ENCODE data around the gene CCDC63.
"Not testable (repeated sequence)": the region's sequence is repeated elsewhere in the genome, so short reads cannot be mapped to it uniquely, and the experiment has no call there.

Gene CCDC63

GRCh38 chr12:110844551-110845338, 2.0 kb upstream of the CCDC63 start:
- no peak for DNase-seq

- no peak for DNase-seq
Observed at GRCh38 chr12:110845339-110845682, 1.5 kb upstream of the CCDC63 start.

GRCh38 chr12:110848314-110848923, 1.6 kb downstream of the CCDC63 start:
- no peak for DNase-seq

- DNase-seq = no peak
Observed at GRCh38 chr12:110849221-110849620, 2.4 kb downstream of the CCDC63 start.

- no peak for DNase-seq
Observed at GRCh38 chr12:110849748-110850403, 3.1 kb downstream of the CCDC63 start.

GRCh38 chr12:110850762-110851161, 4.0 kb downstream of the CCDC63 start:
- no peak for DNase-seq

GRCh38 chr12:110853836-110854235, 7.0 kb downstream of the CCDC63 start:
- no peak for DNase-seq

- no peak for DNase-seq
Observed at GRCh38 chr12:110856542-110856941, 9.8 kb downstream of the CCDC63 start.

- no peak for DNase-seq
Observed at GRCh38 chr12:110857528-110857927, 10.7 kb downstream of the CCDC63 start.

GRCh38 chr12:110857954-110858353, 11.2 kb downstream of the CCDC63 start:
- not testable (repeated sequence) for DNase-seq

GRCh38 chr12:110858848-110859247, 12.1 kb downstream of the CCDC63 start:
- DNase-seq = no peak

GRCh38 chr12:110860833-110861296, 14.1 kb downstream of the CCDC63 start:
- no peak for DNase-seq

- DNase-seq = no peak
Observed at GRCh38 chr12:110861729-110862128, 14.9 kb downstream of the CCDC63 start.

GRCh38 chr12:110862329-110862728, 15.5 kb downstream of the CCDC63 start:
- no peak for DNase-seq

GRCh38 chr12:110863161-110863560, 16.4 kb downstream of the CCDC63 start:
- no peak for DNase-seq

GRCh38 chr12:110865521-110865920, 18.7 kb downstream of the CCDC63 start:
- DNase-seq = no peak

- DNase-seq = no peak
Observed at GRCh38 chr12:110869026-110869425, 22.2 kb downstream of the CCDC63 start.

- no peak for DNase-seq
Observed at GRCh38 chr12:110869803-110870202, 23.0 kb downstream of the CCDC63 start.

GRCh38 chr12:110872100-110872499, 25.3 kb downstream of the CCDC63 start:
- DNase-seq = no peak

GRCh38 chr12:110874351-110874750, 27.6 kb downstream of the CCDC63 start:
- DNase-seq = no peak

GRCh38 chr12:110874781-110875180, 28.0 kb downstream of the CCDC63 start:
- DNase-seq = no peak

- DNase-seq = no peak
Observed at GRCh38 chr12:110880651-110881050, 33.9 kb downstream of the CCDC63 start.

GRCh38 chr12:110883251-110883650, 36.5 kb downstream of the CCDC63 start:
- DNase-seq = no peak

Data from stimulated activated CD4-positive, alpha-beta T cell treated with anti-CD3 and anti-CD28 coated beads, Interleukin-2, amount 100 ng/mL, for 48 hours (primary cell).